SU-DHL-6 (cell line): Measurements from ENCODE around the gene POM121.
"Not testable (repeated sequence)": the region's sequence is repeated elsewhere in the genome, so short reads cannot be mapped to it uniquely, and the experiment has no call there.

ENCODE experiments used
- H2AFZ ChIP-seq: fragments of 200-600 bp; sonication (generic); 2 replicates; pipeline ENCODE4 v1.6.1; 2014; ENCODE audit warnings: low read depth, mild to moderate bottlenecking, moderate library complexity, mixed read lengths, antibody characterized with exemption, low read length; ENCODE audit not compliant: severe bottlenecking
- H3F3A ChIP-seq: fragments of 200-600 bp; shearing (Covaris generic); 2 replicates; pipeline ENCODE4 v1.6.0; 2016; ENCODE audit warnings: antibody characterized with exemption, mild to moderate bottlenecking; ENCODE audit not compliant: insufficient read depth
- H3K27ac ChIP-seq: fragments of 200-600 bp; sonication (generic); 2 replicates; pipeline ENCODE4 v1.5.1; 2016; ENCODE audit warnings: low read depth, mild to moderate bottlenecking, low read length, moderate library complexity, mixed read lengths
- H3K27me3 ChIP-seq: fragments of 200-600 bp; sonication (generic), shearing (Covaris generic); 2 replicates; pipeline ENCODE4 v1.6.0; 2014; ENCODE audit warnings: mild to moderate bottlenecking, low read length
- H3K36me3 ChIP-seq: fragments of 200-600 bp; sonication (generic); 2 replicates; pipeline ENCODE4 v1.6.1; 2014; ENCODE audit warnings: mild to moderate bottlenecking, low read length, mixed read lengths
- H3K4me2 ChIP-seq: fragments of 300-600, 200-600 bp; shearing (Covaris generic), sonication (generic); 2 replicates; pipeline ENCODE4 v1.6.0; 2014; ENCODE audit warnings: low read length, low read depth, mild to moderate bottlenecking; ENCODE audit not compliant: poor library complexity, severe bottlenecking
- H3K4me3 ChIP-seq: fragments of 200-600 bp; sonication (generic); 2 replicates; pipeline ENCODE4 v1.5.1; 2014; ENCODE audit warnings: antibody characterized with exemption, low read length, mild to moderate bottlenecking, mixed read lengths; ENCODE audit not compliant: insufficient read depth, poor library complexity, severe bottlenecking
- H3K79me2 ChIP-seq: fragments of 200-600 bp; sonication (generic); 2 replicates; pipeline ENCODE4 v1.6.1; 2014; ENCODE audit warnings: mild to moderate bottlenecking, low read length, moderate library complexity; ENCODE audit not compliant: insufficient read depth
- H3K9ac ChIP-seq: fragments of 200-600 bp; sonication (generic); 2 replicates; pipeline ENCODE4 v1.7.0; 2014; ENCODE audit warnings: mild to moderate bottlenecking, low read length
- H3K9me2 ChIP-seq: fragments of 200-600 bp; sonication (generic); replicated peaks from 2 replicates; pipeline ENCODE4 v1.6.1; 2014; ENCODE audit warnings: low read length; ENCODE audit not compliant: insufficient read depth
- H3K9me3 ChIP-seq: fragments of 200-600 bp; sonication (generic); 2 replicates; pipeline ENCODE4 v1.6.1; 2014; ENCODE audit warnings: low read length, mixed read lengths; ENCODE audit not compliant: insufficient read depth
- H4K20me1 ChIP-seq: fragments of 200-600 bp; sonication (generic); 2 replicates; pipeline ENCODE4 v1.6.1; 2014; ENCODE audit warnings: low read depth, mild to moderate bottlenecking, antibody characterized with exemption, low read length, moderate library complexity, mixed read lengths
- CTCF ChIP-seq: fragments of 200-600 bp; sonication (generic); IDR thresholded peaks from one replicate; pipeline ENCODE4 v1.5.1; 2017; ENCODE audit warnings: antibody characterized with exemption, mild to moderate bottlenecking, low read length, moderate library complexity; ENCODE audit not compliant: insufficient read depth, poor library complexity, severe bottlenecking
- EZH2phosphoT487 ChIP-seq: fragments of 200-600 bp; sonication (generic), shearing (Covaris generic); conservative IDR thresholded peaks from 2 replicates; pipeline ENCODE4 v1.6.1; 2018; ENCODE audit warnings: mild to moderate bottlenecking, antibody characterized with exemption, low read length, moderate library complexity, mixed read lengths

Gene POM121

GRCh38 chr7:72925546-72926120 lies 738 bp downstream of the POM121 start:
- H3K4me2 ChIP-seq = peak overlapping the region; percentile 67
- H3K9ac ChIP-seq = peak overlapping the region; percentile 74
- H2AFZ ChIP-seq = no peak overlapping the region
- H4K20me1 ChIP-seq = no peaks in the 10 kb centered on the region
- no peaks in the 10 kb centered on the region for H3K9me2 ChIP-seq
- H3K36me3 ChIP-seq = peaks cover 23% of the 10 kb centered on the region; the same call in 1 of the 2 replicates
- TF ChIP-seq CTCF (no peak), EZH2phosphoT487 (no peak)
- H3K27ac ChIP-seq = peak overlapping the region; percentile 68
- H3K4me3 ChIP-seq = peak overlapping the region; percentile 63
- H3K9me3 ChIP-seq = no peaks in the 10 kb centered on the region
- peaks cover 43% of the 10 kb centered on the region for H3K79me2 ChIP-seq
- H3K27me3 ChIP-seq = no peaks in the 10 kb centered on the region
- peaks cover 20% of the 10 kb centered on the region for H3F3A ChIP-seq

DNA sequence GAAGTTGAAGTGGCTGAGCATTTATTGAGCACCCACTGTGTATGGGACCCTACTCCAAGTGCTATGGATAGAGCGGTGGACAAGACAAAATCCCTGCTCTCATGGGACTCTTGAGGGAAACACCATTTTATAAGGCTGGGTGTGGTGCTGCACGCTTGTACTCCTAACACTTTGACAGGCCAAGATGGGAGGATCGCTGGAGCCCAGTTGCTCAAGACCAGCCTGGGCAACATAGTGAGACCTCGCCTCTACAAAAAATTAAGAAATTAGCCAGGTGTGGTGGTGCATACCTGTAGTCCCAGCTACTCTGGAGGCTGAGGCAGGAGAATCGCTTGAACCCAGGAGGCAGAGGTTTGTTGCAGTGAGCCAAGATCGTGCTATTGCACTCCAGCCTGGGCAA lies 2.9 kb downstream of the POM121 start:
- not testable (repeated sequence) for H3K27me3 ChIP-seq, H3F3A ChIP-seq, H3K9me3 ChIP-seq, H3K4me3 ChIP-seq, H2AFZ ChIP-seq, H3K9me2 ChIP-seq, H3K27ac ChIP-seq, H4K20me1 ChIP-seq, H3K9ac ChIP-seq, H3K4me2 ChIP-seq
- Histone ChIP-seq H3K36me3 (peaks cover 23% of the 10 kb centered on the region; the same call in 1 of the 2 replicates), H3K79me2 (peaks cover 34% of the 10 kb centered on the region)

DNA sequence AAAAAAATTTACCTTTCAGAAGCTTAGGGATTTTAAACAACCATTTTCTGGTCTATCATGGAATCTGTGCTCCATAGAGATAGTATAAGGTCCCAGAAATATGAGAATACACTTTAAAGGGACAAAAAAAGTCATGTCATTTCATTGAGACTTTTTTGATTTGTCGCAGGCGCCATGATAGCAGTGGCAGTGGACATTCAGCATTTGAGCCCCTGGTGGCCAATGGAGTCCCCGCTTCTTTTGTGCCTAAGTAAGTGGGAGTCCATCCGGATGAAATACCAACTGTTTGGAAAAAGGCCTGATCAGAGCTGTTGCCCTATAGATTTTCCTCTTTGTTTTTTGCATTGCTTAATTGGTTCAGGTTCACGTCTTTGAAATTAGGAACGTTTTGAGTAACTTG lies 3.3 kb downstream of the POM121 start:
- H3K27me3 ChIP-seq, H3F3A ChIP-seq, H3K9me2 ChIP-seq, H4K20me1 ChIP-seq, H2AFZ ChIP-seq, H3K4me3 ChIP-seq, H3K9ac ChIP-seq, H3K27ac ChIP-seq, H3K9me3 ChIP-seq, H3K4me2 ChIP-seq: not testable (repeated sequence)
- peaks cover 34% of the 10 kb centered on the region for H3K79me2 ChIP-seq
- H3K36me3 ChIP-seq = peaks cover 23% of the 10 kb centered on the region; the same call in 1 of the 2 replicates

GRCh38 chr7:72942022-72942705 lies 17.3 kb downstream of the POM121 start:
- not testable (repeated sequence) for H3K27ac ChIP-seq, H3K4me3 ChIP-seq

DNA sequence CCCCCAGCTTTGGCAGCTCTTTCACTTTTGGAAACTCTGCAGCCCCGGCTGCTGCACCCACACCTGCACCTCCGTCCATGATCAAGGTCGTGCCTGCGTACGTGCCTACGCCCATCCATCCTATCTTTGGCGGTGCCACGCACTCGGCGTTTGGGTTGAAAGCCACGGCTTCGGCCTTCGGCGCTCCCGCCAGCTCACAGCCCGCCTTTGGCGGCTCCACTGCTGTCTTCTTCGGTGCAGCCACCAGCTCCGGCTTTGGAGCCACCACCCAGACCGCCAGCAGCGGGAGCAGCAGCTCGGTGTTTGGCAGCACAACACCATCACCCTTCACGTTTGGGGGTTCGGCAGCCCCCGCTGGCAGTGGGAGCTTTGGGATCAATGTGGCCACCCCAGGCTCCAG lies 18.1 kb downstream of the POM121 start:
- not testable (repeated sequence) for H3K4me3 ChIP-seq, H3K4me2 ChIP-seq, H3K9ac ChIP-seq, H3K9me2 ChIP-seq, H3K36me3 ChIP-seq, H2AFZ ChIP-seq, H4K20me1 ChIP-seq, H3K9me3 ChIP-seq, H3K79me2 ChIP-seq, H3F3A ChIP-seq, H3K27ac ChIP-seq, H3K27me3 ChIP-seq

More at GRCh38 chr7:72942022-72942705, 17.3 kb downstream of the POM121 start:
- not testable (repeated sequence) for H3K9me3 ChIP-seq, H3K9me2 ChIP-seq, H4K20me1 ChIP-seq, H3K79me2 ChIP-seq, H3F3A ChIP-seq, H3K36me3 ChIP-seq, H2AFZ ChIP-seq, H3K27me3 ChIP-seq, H3K4me2 ChIP-seq, H3K9ac ChIP-seq

DNA sequence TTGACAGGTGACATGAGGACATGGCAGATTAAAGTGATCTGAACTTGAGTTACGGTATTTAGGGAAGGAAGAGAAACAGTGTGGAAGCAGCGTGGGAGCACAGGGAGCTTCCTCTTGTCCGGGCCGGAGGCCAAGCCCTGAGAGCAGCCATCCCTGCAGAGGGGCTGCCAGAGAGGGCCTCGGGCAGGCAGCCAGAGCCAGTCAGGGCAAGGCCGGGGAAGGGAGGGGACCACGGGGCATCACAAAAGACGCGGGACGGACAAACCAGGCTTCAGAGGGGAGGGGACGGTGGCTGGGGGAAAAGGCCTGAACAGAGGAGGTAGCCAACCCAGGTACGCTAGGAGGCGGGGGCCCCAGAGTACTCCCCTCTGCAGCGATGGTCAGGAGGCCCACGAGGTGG lies 20.0 kb downstream of the POM121 start:
- not testable (repeated sequence) for H3F3A ChIP-seq, H3K4me3 ChIP-seq, H3K36me3 ChIP-seq, H4K20me1 ChIP-seq, H3K27me3 ChIP-seq, H3K79me2 ChIP-seq, H3K4me2 ChIP-seq, H3K9me2 ChIP-seq, H2AFZ ChIP-seq, H3K9ac ChIP-seq, H3K9me3 ChIP-seq, H3K27ac ChIP-seq

DNA sequence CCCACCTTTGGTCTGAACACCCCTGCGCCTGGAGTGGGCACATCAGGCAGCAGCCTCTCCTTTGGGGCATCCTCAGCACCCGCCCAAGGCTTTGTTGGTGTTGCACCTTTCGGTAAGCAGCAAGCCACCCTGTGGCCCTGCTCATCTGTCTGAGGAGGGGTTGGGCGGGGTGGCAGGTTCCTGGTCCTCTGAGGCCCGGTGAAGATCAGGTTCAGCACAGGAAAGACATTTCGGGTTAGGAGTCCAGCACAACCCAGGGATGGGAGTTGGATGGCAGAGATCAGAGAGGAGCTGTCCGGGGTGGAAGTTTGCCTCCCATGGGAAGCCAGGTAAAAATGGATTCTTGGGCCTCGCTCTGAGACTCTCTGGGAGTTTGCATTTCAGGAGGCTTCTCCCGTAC lies 20.7 kb downstream of the POM121 start:
- not testable (repeated sequence) for H3K9me2 ChIP-seq, H3K9ac ChIP-seq, H3F3A ChIP-seq, H3K79me2 ChIP-seq, H3K27ac ChIP-seq, H2AFZ ChIP-seq, H3K27me3 ChIP-seq, H3K4me3 ChIP-seq, H3K9me3 ChIP-seq, H4K20me1 ChIP-seq, H3K36me3 ChIP-seq, H3K4me2 ChIP-seq
